ENCODE data around the gene COPE. TPM values are rescaled to one million over a fixed set of nuclear protein-coding genes. Genes with fewer than 3 reads are reported as not detected.
"Not testable (repeated sequence)": the region's sequence is repeated elsewhere in the genome, so short reads cannot be mapped to it uniquely, and the experiment has no call there.

The COPE gene
- total RNA-seq, result 100 to 1,000 TPM; 217 to 220 TPM

GRCh38 chr19:18919086-18919899 lies at the start of gene COPE, which contains the start of gene DDX49:
COPE (minus strand) TSS chr19:18919387; CDS start chr19:18919348, 39 bp downstream.
DDX49 (plus strand) TSS chr19:18919715; CDS start chr19:18919742, 27 bp downstream.
- peak; percentile 99 for DNase-seq
- ChIA-PET POLR2A (interaction anchor here (0.8 to 2.1 kb wide), 11 partner anchors 8 to 348 kb away, joined by 3 to 13 read pairs (median 4); partner anchors contain the start of genes BORCS8, RFXANK, UBA52 and UPF1), CTCF (interaction anchor here (0.6 to 1.7 kb wide), 12 partner anchors 19 to 458 kb away, joined by 3 to 16 read pairs (median 4); partner anchors contain the start of genes CERS1, ELL, REX1BD and UBA52)
- H3K36me3 Mint-ChIP-seq, result peaks cover 28% of the 10 kb centered on the region
- peak within 1 kb of the TSS; percentile 89 for H3K4me3 Mint-ChIP-seq
- H3K27ac Mint-ChIP-seq, result peak within 1 kb of the TSS; percentile 84
- intact Hi-C loops (cut with micrococcal nuclease), result loop anchor here (1.0 to 5.0 kb wide), 10 partner anchors 13 to 396 kb away; partner anchors contain the start of genes ARMC6, BORCS8, ELL and RFXANK
- H3K4me1 Mint-ChIP-seq (ENCODE audit: low read depth), result peaks cover 35% of the 10 kb centered on the region
- no peaks in the 10 kb centered on the region for H3K9me3 Mint-ChIP-seq
- H3K27me3 Mint-ChIP-seq, result no peaks in the 10 kb centered on the region

- H3K4me1 Mint-ChIP-seq (ENCODE audit: low read depth), result peaks cover 5% of the 10 kb centered on the region
- H3K9me3 Mint-ChIP-seq, result peaks cover 3% of the 10 kb centered on the region
- ChIA-PET POLR2A (no interaction called here), CTCF (interaction anchor here (0.9 kb wide), 1 partner anchor 11 kb away, joined by 3 read pairs; no protein-coding TSS in a partner anchor)
- no peak for DNase-seq
- no peak overlapping the region for H3K27ac Mint-ChIP-seq
- H3K36me3 Mint-ChIP-seq, result peaks cover 2% of the 10 kb centered on the region
- intact Hi-C loops (cut with micrococcal nuclease), result no loop called here
- peaks cover 6% of the 10 kb centered on the region for H3K27me3 Mint-ChIP-seq
- H3K4me3 Mint-ChIP-seq, result no peak overlapping the region
These were observed 48.4 kb upstream of the COPE start for GRCh38 chr19:18967358-18968146.

- H3K9me3 Mint-ChIP-seq, result peaks cover 3% of the 10 kb centered on the region
- DNase-seq, result no peak
- H3K27me3 Mint-ChIP-seq, result peaks cover 9% of the 10 kb centered on the region
- intact Hi-C loops (cut with micrococcal nuclease), result no loop called here
- H3K4me1 Mint-ChIP-seq (ENCODE audit: low read depth), result peaks cover 14% of the 10 kb centered on the region
- H3K36me3 Mint-ChIP-seq, result peaks cover 2% of the 10 kb centered on the region
- no peak overlapping the region for H3K4me3 Mint-ChIP-seq
- POLR2A ChIA-PET, result no interaction called here
- CTCF ChIA-PET, result interaction anchor here (0.9 kb wide), 1 partner anchor 10 kb away, joined by 3 read pairs; no protein-coding TSS in a partner anchor
- no peak overlapping the region for H3K27ac Mint-ChIP-seq
These were observed 47.1 kb upstream of the COPE start for GRCh38 chr19:18966307-18966706.

GRCh38 chr19:18964121-18964520 lies 44.9 kb upstream of the COPE start:
- Mint-ChIP-seq H3K36me3 (no peaks in the 10 kb centered on the region), H3K27ac (no peak overlapping the region), H3K4me1 (ENCODE audit: low read depth) (peaks cover 12% of the 10 kb centered on the region), H3K27me3 (peaks cover 9% of the 10 kb centered on the region), H3K4me3 (no peak overlapping the region), H3K9me3 (peaks cover 3% of the 10 kb centered on the region)
- no peak for DNase-seq
- intact Hi-C loops (cut with micrococcal nuclease), result no loop called here
- CTCF ChIA-PET, result interaction anchor here (0.6 to 0.7 kb wide), 2 partner anchors 182 to 1790 kb away, joined by 3 read pairs; no protein-coding TSS in a partner anchor
- POLR2A ChIA-PET, result no interaction called here

DNA sequence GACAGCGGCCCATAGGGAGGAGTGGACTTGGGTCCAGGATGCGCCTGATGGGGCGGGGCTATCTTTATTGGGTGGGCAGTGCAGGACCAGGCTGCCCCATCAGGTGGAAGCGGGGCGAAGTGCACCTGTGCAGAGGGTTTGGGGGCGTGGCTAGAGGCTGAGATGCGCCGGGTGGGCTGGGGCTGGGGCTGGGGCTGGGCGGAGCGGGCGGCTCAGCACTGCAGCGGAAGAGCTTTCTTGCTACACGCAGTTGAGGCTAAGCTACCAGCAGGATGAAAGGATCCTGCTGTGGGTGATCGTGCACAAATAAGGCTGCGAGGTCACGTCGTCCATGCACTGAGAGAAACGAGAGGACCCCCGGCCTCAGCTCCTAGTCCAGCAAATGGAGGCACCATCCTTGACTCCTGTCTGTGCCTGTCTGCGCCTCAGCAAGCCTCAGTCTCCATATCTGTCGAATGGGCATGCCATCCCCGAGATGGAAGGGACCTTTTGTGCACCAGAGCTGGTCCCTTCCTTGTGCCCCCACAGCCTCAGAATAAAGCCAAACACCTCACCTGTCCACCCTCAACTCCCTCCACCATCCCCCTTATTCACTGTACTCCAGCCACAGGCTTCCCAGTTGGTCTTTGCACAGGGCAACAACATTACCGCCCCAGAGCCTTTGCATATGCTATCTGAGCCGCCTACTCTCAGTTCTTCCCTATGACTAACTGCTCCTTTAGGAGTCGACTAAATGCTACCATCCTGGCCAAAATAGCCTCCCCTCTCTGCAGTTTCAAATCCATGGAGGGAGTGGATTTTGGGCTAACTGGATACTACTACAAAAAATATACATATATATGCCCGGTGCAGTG lies 42.8 kb upstream of the COPE start:
- Mint-ChIP-seq H3K9me3 (no peaks in the 10 kb centered on the region), H3K36me3 (no peaks in the 10 kb centered on the region), H3K27me3 (peaks cover 8% of the 10 kb centered on the region), H3K4me1 (ENCODE audit: low read depth) (peaks cover 11% of the 10 kb centered on the region), H3K4me3 (no peak overlapping the region), H3K27ac (no peak overlapping the region)
- intact Hi-C loops (cut with micrococcal nuclease), result no loop called here
- POLR2A ChIA-PET, result no interaction called here
- no peak for DNase-seq
- CTCF ChIA-PET, result no interaction called here

GRCh38 chr19:18960370-18960769 lies 41.2 kb upstream of the COPE start:
- DNase-seq, result no peak
- Mint-ChIP-seq H3K4me3 (no peak overlapping the region), H3K36me3 (no peaks in the 10 kb centered on the region), H3K27me3 (peaks cover 8% of the 10 kb centered on the region), H3K9me3 (no peaks in the 10 kb centered on the region), H3K27ac (no peak overlapping the region), H3K4me1 (ENCODE audit: low read depth) (peaks cover 11% of the 10 kb centered on the region)
- intact Hi-C loops (cut with micrococcal nuclease), result no loop called here
- ChIA-PET POLR2A (no interaction called here), CTCF (no interaction called here)

- ChIA-PET CTCF (no interaction called here), POLR2A (no interaction called here)
- intact Hi-C loops (cut with micrococcal nuclease), result no loop called here
- Mint-ChIP-seq H3K27ac (no peak overlapping the region), H3K4me3 (no peak overlapping the region), H3K9me3 (no peaks in the 10 kb centered on the region), H3K36me3 (no peaks in the 10 kb centered on the region), H3K27me3 (no peaks in the 10 kb centered on the region), H3K4me1 (ENCODE audit: low read depth) (no peaks in the 10 kb centered on the region)
- DNase-seq, result no peak
These were observed 35.9 kb upstream of the COPE start for GRCh38 chr19:18955042-18955441.

DNA sequence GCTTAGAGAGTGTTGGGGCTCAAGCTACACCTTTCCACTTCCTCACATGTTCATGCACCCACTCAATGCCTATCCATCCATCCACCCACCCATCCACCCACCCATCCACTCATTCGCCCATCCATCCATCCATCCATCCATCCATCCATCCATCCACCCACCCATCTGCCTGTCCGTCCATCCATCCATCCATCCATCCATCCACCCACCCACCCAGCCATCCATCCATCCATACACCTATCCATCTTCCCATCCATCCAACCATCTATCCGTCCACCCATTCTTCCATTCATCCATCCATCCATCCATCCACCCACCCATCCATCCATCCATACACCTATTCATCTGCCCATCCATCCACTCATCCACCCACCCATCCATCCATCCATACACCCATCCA lies 34.9 kb upstream of the COPE start:
- Mint-ChIP-seq H3K4me3 (no peak overlapping the region), H3K9me3 (no peaks in the 10 kb centered on the region), H3K27me3 (no peaks in the 10 kb centered on the region), H3K27ac (no peak overlapping the region), H3K36me3 (no peaks in the 10 kb centered on the region), H3K4me1 (ENCODE audit: low read depth) (no peaks in the 10 kb centered on the region)
- DNase-seq, result no peak
- intact Hi-C loops (cut with micrococcal nuclease), result no loop called here
- POLR2A ChIA-PET, result no interaction called here
- CTCF ChIA-PET, result no interaction called here

DNA sequence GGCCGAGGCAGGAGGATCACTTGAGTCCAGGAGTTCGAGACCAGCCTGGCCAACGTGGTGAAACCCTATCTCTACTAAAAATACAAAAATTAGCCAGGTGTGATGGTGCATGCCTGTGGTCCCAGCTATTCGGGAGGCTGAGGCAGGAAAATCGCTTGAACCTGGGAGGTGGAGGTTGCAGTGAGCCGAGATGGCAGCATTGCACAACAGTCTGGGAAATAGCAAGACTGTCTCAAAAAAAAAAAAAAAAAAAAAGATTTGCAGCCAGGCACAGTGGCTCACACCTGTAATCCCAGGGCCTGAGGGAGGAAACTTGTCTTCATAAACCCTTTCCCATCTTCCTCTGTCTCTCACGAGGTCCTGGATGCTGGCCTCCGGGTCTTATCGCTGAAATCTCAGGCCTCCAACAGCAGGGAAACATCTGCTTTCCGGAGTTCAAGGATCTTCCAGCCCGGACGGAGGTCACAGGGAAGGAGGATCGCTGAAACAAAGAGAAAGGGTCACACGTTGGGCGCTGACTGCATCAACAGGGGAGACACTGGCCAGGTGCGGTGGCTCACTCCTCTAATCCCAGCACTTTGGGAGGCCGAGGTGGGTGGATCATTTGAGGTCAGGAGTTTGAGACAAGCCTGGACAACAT lies 33.3 kb upstream of the COPE start:
- intact Hi-C loops (cut with micrococcal nuclease); POLR2A ChIA-PET; H3K4me3 Mint-ChIP-seq; CTCF ChIA-PET; DNase-seq; H3K27me3 Mint-ChIP-seq; H3K9me3 Mint-ChIP-seq; H3K27ac Mint-ChIP-seq; H3K4me1 Mint-ChIP-seq (ENCODE audit: low read depth); H3K36me3 Mint-ChIP-seq: not testable (repeated sequence)

DNA sequence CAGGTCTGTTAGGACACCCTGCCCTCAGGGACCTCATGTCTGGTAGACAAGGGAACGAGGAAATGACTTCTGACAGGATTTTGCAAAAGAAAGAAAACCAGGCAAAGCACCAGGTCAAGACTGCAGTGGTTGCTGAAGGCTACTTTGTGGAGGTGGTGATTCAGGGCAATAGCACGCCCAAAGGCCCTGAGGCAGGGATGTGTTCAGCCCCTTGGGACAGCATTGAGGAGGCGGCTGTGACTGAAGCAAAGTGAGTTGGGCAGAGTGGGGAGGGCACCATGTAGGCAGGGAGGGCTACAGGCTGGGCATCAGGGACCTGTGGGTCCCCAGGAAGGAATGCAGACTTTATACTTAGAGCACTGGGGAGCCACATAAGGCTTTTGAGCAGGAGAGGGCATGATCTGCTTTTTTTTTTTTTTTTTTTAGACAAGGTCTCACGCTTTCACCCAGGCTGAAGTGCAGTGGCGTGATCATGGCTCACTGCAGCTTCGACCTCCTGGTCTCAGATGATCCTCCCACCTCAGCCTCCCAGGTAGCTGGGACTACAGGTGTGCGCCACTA lies 32.6 kb upstream of the COPE start:
- intact Hi-C loops (cut with micrococcal nuclease), result no loop called here
- ChIA-PET CTCF (no interaction called here), POLR2A (no interaction called here)
- Mint-ChIP-seq H3K9me3 (no peaks in the 10 kb centered on the region), H3K27me3 (no peaks in the 10 kb centered on the region), H3K36me3 (no peaks in the 10 kb centered on the region), H3K4me3 (no peak overlapping the region), H3K27ac (no peak overlapping the region), H3K4me1 (ENCODE audit: low read depth) (no peaks in the 10 kb centered on the region)
- DNase-seq, result no peak

- DNase-seq, result no peak
- intact Hi-C loops (cut with micrococcal nuclease), result no loop called here
- no peaks in the 10 kb centered on the region for H3K36me3 Mint-ChIP-seq
- H3K27me3 Mint-ChIP-seq, result no peaks in the 10 kb centered on the region
- no peaks in the 10 kb centered on the region for H3K9me3 Mint-ChIP-seq
- H3K27ac Mint-ChIP-seq, result no peak overlapping the region
- H3K4me1 Mint-ChIP-seq (ENCODE audit: low read depth), result no peaks in the 10 kb centered on the region
- ChIA-PET CTCF (no interaction called here), POLR2A (no interaction called here)
- H3K4me3 Mint-ChIP-seq, result no peak overlapping the region
These were observed 30.7 kb upstream of the COPE start for GRCh38 chr19:18949858-18950257.

Data from activated CD4-positive, alpha-beta memory T cell treated with anti-CD3 and anti-CD28 coated beads for 36 hours (primary cell).